Cardiac septum (tissue), 1 donor: ENCODE measurements around the gene PHOX2B. TPM values are rescaled to one million over a fixed set of nuclear protein-coding genes. Genes with fewer than 3 reads are reported as not detected.
"Not testable (repeated sequence)": the region's sequence is repeated elsewhere in the genome, so short reads cannot be mapped to it uniquely, and the experiment has no call there.

Source experiments
- DNase-seq: peaks from one replicate; pipeline ENCODE4 v3.0.0-alpha.2; 2020; ENCODE audit warnings: low spot score
- intact Hi-C: fragments of 100-400 bp; cut with DNase I; formaldehyde crosslinking; loops from one replicate; pipeline ENCODE4 v1.14.0; 2022
- total RNA-seq: library from RNA; stranded (reverse); fragmentation: NEBNext Ultra II Directional; extraction: Animal tissue kit (Norgen Biotek cat#: 25700); gene quantifications from one replicate; pipeline ENCODE4 v1.2.1, GENCODE V29; 2021
- donor health status: DM: no; HTN: no; CAD: no.

PHOX2B gene
- total RNA-seq, 1 donor from 2014 or later = not detected

DNA sequence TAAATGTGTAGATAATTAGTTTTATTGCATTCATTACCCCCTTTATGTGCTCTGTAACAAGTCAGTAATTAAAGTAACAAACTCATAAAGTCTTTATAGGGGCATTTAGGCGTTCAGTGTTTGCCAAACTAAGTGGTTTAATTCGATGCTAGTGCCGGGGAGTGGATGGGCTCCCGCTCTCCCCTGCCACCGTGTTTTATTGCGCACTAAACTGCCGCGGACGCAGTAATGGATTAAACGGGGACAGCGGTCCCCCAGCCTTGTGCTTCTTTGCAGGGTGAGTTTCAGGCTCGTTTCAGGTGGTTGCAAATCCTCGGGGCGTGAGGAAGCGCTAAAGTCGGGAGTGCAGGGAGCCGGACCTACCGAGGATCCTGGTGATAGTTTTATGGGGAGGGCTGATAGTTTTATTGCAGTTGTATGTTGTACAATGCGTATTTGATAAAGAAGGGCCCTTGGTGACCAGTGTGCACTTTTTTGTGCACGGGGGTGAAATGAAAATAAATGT lies 1.6 kb upstream of the PHOX2B start:
- intact Hi-C loops = no loop called here

DNA sequence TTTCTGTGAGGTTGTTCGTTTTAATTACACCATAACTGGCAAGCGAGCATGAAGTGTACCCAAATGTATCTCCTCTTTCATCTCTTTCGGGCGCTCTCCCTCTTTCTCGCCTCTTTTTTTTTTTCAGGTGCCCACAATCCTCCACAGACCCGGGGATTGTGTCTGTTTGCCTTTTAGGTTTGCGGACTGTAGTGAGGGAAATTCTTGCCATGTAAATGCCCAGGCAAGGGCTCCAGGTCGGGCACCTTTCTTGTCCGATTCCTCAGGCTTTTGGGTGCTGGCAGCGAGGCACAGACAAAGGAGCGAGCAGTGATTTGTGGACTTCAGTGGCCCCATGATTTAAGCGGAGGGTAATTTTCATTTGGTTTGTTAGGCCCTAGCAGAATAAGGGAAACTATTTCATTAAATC lies 1.1 kb upstream of the PHOX2B start:
- intact Hi-C loops = loop anchor here (5.0 kb wide), 1 partner anchor 123 kb away; no protein-coding TSS in a partner anchor

More for the DNA sequence above, 1.6 kb upstream of the PHOX2B start:
- no peak for DNase-seq

DNA sequence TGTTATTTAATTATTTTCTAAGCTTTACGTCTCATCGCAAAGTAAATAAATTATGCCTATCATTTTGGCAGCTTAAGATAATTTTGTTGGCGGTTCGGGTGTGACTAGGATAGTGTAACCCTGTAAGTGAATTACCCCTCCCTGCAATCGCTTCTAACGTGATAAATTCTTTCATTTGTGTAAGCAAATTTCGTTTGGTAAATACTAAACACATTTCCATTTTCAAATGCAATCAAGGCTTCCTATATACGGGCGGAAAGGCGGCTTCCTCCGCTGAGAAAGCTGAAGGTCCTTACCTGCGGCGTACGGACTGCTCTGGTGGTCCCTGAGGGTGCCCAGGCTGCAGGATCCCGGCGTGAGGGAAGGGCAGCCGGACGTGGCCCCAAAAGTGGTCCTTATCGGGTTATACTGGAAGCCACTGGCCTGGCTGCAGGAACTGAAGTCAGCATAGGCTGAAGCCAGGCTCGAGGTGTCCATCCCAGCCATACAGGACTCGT lies 403 bp downstream of the PHOX2B start:
- intact Hi-C loops = loop anchor here (5.0 kb wide), 1 partner anchor 124 kb away; no protein-coding TSS in a partner anchor

More for the DNA sequence above, 1.1 kb upstream of the PHOX2B start:
- DNase-seq = no peak

DNA sequence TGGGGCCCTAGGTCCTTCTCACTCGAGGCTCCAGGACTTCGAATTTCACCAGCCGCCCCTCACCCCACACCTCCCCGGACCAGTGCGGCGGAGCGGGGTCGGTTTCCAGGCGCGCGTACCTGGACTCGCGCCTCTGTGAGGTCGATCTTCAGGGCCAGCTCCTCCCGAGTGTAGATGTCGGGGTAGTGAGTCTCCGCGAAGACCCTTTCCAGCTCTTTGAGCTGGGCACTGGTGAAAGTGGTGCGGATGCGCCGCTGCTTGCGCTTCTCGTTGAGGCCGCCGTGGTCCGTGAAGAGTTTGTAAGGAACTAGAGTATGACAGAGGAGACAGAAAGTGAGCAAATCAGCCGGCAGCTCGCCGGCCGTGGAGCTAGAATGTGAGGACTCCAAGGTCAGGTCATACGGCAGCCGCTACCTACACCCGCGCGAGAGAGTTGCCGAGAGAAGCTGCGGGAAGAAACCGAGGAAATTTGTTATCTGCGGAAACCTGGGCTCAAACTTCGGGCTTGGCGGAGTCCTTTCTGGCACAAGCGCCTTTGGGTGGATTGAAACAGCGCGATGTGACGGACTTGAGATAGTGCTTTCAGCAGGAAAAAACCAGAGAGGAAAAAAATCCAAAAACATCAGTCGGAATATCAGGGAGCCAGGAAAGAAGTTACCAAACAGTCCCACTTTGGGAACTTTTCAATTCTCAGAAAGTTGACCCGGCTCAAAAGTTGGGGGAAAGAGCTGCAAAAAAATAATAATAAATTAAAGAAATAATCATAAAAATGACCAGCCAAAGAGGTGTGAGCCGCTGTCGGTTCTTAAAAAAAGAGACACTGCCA lies 1.1 kb downstream of the PHOX2B start:
- intact Hi-C loops = loop anchor here (5.0 kb wide), 1 partner anchor 125 kb away; no protein-coding TSS in a partner anchor
- no peak for DNase-seq

More for the DNA sequence above, 403 bp downstream of the PHOX2B start:
- no peak for DNase-seq

DNA sequence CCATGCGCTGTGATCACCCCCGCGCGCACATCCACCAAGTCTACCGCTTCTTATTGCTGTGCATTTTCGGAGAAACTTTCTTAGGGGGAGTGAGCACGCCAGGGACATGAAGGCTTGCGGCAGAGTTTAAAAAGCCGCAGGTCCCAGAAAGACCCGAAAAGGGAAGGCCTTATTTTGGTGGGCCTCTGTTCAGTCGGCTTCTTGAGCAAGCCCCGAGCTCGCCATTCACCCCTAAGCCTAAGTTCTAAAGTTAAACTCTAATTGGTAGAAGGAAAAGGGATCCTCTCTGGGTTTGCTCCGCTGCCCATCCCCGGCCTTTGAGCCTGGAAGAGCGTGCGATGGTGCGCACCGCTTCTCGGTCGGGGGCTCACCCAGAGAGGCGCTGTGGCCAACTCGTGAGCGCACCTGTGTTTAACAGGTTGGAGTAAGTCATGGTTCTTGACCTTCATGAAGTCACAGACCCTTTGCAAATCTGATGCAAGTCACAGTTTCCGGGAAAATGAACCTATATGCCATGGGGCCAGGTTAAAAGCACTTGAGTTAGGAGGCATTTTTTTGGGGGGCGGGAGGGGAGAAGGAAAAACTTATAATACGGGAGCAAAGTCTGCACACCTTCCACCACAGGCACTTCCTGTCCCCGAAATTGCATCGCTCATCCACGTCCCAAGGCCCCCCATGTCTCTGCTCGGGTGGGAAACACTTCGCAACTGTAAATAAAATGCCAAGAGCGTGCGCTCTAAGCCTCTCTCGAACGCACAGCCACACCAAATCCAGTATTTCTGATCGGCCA lies 1.9 kb downstream of the PHOX2B start:
- no peak for DNase-seq

DNA sequence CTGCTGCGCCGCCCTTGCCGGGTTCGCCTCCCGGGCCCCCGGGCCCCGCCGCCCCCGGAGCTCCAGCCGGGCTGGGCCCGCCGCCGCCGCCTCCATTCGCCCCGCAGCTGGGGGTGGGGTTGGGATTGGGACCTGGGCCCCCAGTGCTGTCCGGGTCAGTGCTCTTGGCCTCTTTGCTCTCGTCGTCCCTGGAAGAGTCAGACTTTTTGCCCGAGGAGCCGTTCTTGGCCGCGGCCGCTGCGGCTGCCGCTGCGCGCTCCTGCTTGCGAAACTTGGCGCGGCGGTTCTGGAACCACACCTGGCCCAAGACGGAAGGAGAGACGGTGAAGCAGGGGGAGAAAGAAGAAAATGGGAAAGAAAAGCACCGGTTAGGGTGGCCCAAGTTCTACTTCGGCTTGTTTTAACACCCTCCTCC lies 2.5 kb downstream of the PHOX2B start:
- intact Hi-C loops = loop anchor here (5.0 kb wide), 1 partner anchor 126 kb away; no protein-coding TSS in a partner anchor
- DNase-seq = no peak

More for the DNA sequence above, 1.9 kb downstream of the PHOX2B start:
- intact Hi-C loops = loop anchor here (5.0 kb wide), 1 partner anchor 126 kb away; no protein-coding TSS in a partner anchor

DNA sequence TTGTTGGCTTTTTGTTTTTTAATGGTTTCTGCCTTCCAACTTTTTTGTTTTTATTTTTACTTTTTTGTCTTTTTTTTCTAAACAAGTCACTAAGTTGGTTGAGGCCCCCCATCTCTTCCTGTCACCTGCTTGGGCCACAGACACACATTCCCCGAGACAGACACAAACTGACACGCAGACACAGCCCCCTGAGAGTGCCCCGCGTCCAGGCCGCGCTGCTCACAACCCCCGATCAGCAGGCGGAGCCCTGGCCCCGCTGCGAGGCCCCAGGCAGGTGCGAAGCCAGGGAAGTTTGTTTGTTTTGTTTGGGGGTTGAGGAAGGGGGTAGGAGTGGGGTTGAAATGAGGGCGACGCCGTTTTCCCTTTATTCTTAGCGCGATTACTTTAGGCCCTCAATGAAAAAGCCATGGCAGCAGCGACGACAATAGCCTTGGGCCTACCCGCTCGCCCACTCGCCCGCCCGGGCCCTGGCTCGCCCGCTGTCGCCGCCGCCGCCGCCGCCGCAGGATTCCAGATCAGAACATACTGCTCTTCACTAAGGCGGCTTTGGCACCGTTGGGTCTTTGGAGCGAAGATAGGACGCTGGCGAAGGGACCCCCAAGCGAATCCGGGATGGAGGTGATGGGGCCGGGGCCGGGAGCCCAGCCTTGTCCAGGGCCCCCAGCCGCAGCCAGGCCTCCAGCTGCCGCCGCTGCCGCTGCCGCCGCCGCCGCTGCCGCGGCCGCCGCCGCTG lies 3.1 kb downstream of the PHOX2B start:
- DNase-seq = no peak
- intact Hi-C loops = loop anchor here (5.0 kb wide), 1 partner anchor 127 kb away; no protein-coding TSS in a partner anchor

DNA sequence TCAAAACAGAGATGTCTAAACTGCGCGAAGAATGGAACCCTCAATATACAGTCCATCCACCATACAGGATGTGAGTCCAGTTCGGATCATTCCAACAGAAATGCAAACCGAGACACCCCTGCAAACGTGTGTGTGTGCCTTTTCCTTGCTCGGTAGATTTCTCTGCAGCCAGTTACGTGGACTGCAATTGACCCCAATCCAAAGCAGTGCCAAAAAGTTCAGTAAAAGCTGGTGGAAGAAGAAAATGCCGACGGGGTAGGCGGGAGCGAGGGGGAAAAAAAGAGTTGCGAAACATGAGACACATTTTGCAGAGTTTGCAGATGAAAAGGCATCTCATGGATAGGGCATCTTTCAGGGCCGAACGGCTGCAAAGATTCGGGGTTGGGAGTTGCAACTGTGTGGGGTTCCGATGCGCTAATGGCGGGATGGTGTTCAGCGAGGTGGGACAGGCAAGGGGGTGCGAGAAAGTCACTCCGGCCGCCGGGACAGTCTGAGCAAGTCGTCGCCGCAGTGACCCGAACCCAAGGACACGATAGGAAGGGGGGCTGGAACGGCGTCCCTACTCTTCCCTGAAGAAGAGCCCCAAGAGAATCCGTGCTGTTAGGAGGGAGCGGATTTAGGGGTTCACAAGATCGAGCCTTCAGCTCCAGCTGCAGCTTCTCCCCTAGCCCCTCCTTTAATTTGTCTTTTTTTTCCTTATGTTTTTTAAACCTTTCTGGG lies 3.8 kb downstream of the PHOX2B start:
- intact Hi-C loops = loop anchor here (5.0 kb wide), 1 partner anchor 128 kb away; no protein-coding TSS in a partner anchor
- no peak for DNase-seq

DNA sequence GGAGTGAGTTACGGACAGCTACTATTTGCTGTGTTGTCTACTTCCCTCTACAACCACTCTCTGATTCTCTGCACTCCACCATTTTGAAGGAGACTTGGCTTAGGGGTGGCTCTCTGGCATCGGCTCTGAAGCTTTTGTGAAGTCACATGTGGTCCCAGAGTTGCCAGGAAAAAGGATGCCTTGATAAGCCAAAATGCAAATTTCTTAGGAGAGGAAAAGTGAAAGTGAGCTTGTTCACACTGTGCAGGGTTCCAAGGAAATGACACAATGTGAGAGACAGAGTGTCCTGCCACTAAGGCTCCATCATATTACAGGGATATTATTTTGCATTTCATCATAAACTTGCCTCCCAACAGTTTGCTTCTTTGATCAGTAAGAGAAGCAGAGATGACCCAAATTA lies 7.2 kb downstream of the PHOX2B start:
- intact Hi-C loops = no loop called here
- DNase-seq = no peak

DNA sequence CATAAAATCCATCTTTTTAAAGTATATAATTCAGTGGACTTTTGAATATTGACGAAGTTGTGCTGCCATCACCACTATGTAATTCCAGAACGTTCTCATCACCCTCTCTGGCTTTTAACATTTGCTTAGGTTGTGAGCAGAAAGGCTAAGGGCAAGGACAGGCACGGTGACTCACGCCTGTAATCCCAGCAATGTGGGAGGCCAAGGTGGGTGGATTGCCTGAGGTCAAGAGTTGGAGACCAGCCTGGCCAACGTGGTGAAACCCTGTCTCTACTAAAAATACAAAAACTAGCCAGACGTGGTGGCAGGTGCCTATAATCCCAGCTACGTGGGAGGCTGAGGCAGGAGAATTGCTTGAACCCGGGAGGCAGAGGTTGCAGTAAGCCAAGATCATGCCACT lies 11.0 kb downstream of the PHOX2B start:
- DNase-seq, intact Hi-C loops: not testable (repeated sequence)

DNA sequence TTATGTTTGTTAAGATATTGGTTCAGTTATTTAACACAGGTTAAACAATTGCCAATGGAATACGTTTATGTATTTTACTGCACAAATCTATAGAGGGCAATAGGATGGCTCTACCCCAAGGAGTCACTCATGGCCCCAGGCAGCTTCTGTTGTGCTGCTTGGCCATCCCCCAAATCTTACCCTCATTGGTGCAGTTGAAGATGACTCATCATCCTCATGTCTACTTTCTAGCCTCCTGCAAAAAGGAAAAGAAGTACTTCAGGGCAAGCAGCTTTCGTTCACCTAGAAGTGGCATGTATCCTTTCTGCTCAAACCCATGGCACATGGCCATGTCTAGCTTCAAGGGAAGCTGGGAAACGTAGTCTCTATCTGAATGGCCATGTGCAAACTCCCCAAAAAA lies 14.2 kb downstream of the PHOX2B start:
- intact Hi-C loops = no loop called here
- DNase-seq = no peak

DNA sequence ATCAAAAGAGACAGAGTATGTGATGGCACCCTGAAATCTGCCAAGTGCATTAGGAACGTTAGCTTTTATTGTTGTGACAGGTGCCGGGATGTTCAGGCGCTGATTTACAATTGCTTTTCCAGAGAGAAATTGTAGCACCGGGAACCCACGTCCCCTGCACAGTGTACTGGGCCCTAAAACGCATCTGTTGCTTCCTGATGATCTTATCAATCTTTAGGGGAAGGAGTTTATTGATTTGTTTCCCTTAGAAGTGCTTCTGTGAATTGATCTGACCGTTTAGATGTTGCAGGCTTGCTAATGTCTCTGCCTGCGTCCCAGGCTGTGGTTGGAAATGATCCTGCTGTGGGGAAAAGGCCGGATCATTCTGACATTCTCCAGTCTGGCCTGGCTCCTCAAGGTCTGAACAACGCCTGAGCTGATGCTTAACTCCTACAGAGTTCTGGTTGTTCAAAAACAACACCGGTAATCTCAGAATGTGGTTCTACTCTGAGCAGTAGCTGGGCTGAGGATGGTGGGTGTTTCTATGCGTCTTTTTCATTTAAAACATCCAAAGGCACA lies 16.9 kb downstream of the PHOX2B start:
- intact Hi-C loops = no loop called here
- no peak for DNase-seq

DNA sequence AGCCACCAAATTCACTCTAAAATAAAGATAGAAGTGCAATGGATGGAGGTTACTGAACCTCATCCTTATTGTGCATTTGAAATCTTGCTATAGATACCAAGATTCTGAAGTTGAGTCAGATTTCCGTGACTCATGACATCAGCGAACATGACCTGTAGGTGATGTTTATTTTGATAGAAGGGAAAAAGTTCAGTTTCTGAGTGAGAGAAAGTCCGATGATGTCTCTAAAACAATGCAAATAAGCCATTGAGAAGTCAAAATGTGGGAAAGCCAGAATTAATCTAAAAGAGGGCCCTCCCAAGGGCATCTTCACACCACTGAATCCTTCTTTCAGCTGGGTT lies 20.0 kb downstream of the PHOX2B start:
- DNase-seq = no peak
- intact Hi-C loops = no loop called here

DNA sequence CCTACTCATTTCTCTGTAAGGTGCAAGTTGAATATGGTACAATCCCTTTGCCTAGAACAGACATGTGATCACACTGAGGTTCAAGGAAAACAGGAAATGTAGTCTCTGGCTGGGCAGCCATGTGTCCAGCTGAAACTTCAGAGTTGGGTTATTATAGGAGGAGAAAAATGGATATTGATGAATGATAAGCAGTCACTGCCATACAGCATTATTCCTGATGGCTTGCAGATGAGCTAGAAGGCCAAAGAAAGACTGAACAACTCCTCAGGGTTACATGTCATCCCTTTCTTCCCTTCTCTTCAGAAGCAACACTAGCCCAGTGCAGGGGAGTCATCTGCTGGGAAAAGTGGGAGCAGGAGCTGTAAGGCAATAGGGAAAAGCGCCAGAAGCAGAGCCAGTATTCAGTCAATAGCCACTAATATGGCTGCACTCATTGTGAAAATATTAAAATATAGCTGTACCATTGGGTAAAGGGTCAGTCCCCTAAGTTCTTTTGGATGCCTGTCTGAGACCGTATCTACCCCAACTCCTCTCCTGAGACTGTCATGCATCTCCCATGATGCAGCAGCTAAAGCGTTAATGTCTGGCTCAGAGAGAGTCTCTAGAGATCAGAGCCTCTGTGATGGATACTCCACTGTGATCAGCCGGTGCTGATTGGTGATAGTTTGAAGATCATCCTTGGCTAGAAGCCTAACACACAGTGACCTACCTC lies 20.5 kb downstream of the PHOX2B start:
- intact Hi-C loops = no loop called here

DNA sequence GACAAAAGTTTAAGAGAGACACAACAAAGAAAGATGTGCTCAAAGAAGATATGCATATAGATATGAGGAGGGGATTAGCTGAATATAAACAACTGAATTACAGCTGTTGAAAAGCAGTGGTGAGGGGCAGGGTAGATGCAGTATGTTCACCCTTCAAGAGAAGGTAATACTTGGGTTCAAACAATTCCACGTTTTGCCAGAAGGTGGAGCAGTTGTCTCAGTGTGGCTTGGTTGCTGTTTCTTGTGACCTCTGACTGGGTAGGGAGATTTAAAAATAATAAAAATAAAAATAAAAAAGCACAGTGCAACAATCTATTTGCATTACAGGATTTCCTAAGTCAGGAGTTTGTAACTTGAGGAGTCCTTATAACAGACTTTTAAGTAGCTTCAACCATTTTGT lies 23.3 kb downstream of the PHOX2B start:
- intact Hi-C loops = no loop called here
- no peak for DNase-seq

More for the DNA sequence above, 20.5 kb downstream of the PHOX2B start:
- DNase-seq = no peak

DNA sequence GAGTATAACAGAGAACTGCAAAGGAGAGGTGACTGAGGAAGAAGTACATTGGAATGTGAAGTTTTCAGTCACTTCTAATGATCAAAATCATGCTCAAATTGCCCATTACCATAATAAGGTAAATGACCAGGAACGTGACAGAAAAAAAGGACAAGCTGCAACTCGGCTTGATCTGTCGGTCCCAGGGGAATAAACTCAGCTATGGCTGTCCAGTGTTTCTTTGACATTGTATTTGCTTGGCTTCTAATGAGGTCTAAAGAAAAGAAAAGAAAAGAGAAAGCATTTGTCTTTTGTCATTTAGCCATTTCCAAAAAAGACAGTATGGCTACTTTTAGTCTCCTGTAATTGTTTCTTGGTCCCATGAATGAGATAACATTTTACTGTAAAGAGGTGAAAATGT lies 25.2 kb downstream of the PHOX2B start:
- intact Hi-C loops = no loop called here
- DNase-seq = no peak

DNA sequence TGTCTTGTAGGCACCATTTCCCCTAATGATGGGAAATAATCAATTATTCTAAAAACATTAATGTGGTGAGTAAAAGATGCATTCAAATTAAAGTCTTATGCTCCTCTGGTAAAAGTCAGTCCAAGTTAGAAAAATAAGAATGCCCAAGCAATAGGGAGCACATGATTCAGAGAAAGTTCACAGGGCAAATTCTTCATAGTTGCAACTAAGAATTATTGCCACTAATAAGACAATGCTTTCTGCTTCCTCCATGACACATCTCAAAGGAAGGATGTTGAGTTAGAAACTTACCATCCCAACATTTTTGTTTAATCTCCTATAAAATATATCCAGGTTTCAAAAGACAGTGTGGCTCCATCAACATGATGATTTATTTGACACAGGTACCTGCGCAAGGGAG lies 26.3 kb downstream of the PHOX2B start:
- intact Hi-C loops = no loop called here

DNA sequence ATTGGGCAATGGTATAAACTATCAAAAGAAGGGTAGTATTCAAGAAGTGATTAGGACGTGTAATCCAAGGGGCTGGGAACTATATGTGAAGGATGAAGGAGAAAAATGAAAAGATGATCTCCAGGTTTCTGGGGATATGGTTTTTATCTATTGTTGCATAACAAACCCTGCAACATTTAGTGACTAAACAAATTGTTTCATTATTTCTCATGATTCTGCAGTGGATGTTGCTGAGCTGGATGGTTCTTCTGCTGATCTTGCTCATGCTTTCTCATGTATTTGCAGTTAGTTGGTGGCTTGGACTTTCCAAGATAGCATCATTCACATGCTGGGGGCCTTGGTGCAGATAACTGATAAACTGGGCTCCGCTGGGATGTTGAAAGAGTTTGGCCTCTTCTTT lies 29.1 kb downstream of the PHOX2B start:
- DNase-seq = no peak
- intact Hi-C loops = no loop called here

More for the DNA sequence above, 26.3 kb downstream of the PHOX2B start:
- DNase-seq = no peak
